Measurements from ENCODE around the gene STT3B. TPM values are rescaled to one million over a fixed set of nuclear protein-coding genes. Genes with fewer than 3 reads are reported as not detected.

Gene STT3B
- total RNA-seq, 1 donor from 2014 or later = 110 TPM

- no peak for DNase-seq (ENCODE audit: low read depth)
- Histone ChIP-seq H3K36me3 (ENCODE audit: control insufficient read depth, insufficient read depth, low read length) (no peaks in the 10 kb centered on the region), H3K4me3 (ENCODE audit: low read depth, low read length) (no peak overlapping the region), H3K27me3 (ENCODE audit: control insufficient read depth, insufficient read depth, low read length) (no peaks in the 10 kb centered on the region)
- TF ChIP-seq CTCF (IDR thresholded peaks at IDR 0.05; ENCODE audit: insufficient read depth, low read length, poor library complexity, severe bottlenecking) = no peak
Measured at GRCh38 chr3:31606453-31606852, 73.7 kb downstream of the STT3B start.

- H3K4me3 ChIP-seq (ENCODE audit: low read depth, low read length) = no peak overlapping the region
- DNase-seq (ENCODE audit: low read depth) = no peak
- peak; percentile 32 for TF ChIP-seq CTCF (IDR thresholded peaks at IDR 0.05; ENCODE audit: insufficient read depth, low read length, poor library complexity, severe bottlenecking)
- H3K36me3 ChIP-seq (ENCODE audit: control insufficient read depth, insufficient read depth, low read length) = no peaks in the 10 kb centered on the region
- H3K27me3 ChIP-seq (ENCODE audit: control insufficient read depth, insufficient read depth, low read length) = no peaks in the 10 kb centered on the region
Measured at GRCh38 chr3:31610700-31611275, 78.1 kb downstream of the STT3B start.

GRCh38 chr3:31613177-31613576 is 80.5 kb downstream of the STT3B start:
- H3K36me3 ChIP-seq (ENCODE audit: control insufficient read depth, insufficient read depth, low read length) = no peaks in the 10 kb centered on the region
- DNase-seq (ENCODE audit: low read depth) = no peak
- no peak overlapping the region for H3K4me3 ChIP-seq (ENCODE audit: low read depth, low read length)
- no peak for TF ChIP-seq CTCF (IDR thresholded peaks at IDR 0.05; ENCODE audit: insufficient read depth, low read length, poor library complexity, severe bottlenecking)
- H3K27me3 ChIP-seq (ENCODE audit: control insufficient read depth, insufficient read depth, low read length) = no peaks in the 10 kb centered on the region

- no peak for DNase-seq (ENCODE audit: low read depth)
- Histone ChIP-seq H3K4me3 (ENCODE audit: low read depth, low read length) (no peak overlapping the region), H3K27me3 (ENCODE audit: control insufficient read depth, insufficient read depth, low read length) (no peaks in the 10 kb centered on the region), H3K36me3 (ENCODE audit: control insufficient read depth, insufficient read depth, low read length) (no peaks in the 10 kb centered on the region)
- no peak for TF ChIP-seq CTCF (IDR thresholded peaks at IDR 0.05; ENCODE audit: insufficient read depth, low read length, poor library complexity, severe bottlenecking)
Measured at GRCh38 chr3:31613654-31614053, 80.9 kb downstream of the STT3B start.

- TF ChIP-seq CTCF (IDR thresholded peaks at IDR 0.05; ENCODE audit: insufficient read depth, low read length, poor library complexity, severe bottlenecking) = no peak
- Histone ChIP-seq H3K27me3 (ENCODE audit: control insufficient read depth, insufficient read depth, low read length) (no peaks in the 10 kb centered on the region), H3K36me3 (ENCODE audit: control insufficient read depth, insufficient read depth, low read length) (no peaks in the 10 kb centered on the region), H3K4me3 (ENCODE audit: low read depth, low read length) (no peak overlapping the region)
- DNase-seq (ENCODE audit: low read depth) = no peak
Measured at GRCh38 chr3:31614162-31614921, 81.6 kb downstream of the STT3B start.
